ENCODE results near the gene RNASEH2B. TPM values are rescaled to one million over a fixed set of nuclear protein-coding genes. Genes with fewer than 3 reads are reported as not detected.

The RNASEH2B gene
- total RNA-seq, 1 donor from 2014 or later, result 57.5 TPM

GRCh38 chr13:50927701-50928100 lies 18.1 kb downstream of the RNASEH2B start:
- H3K9me3 Mint-ChIP-seq, result peaks cover 29% of the 10 kb centered on the region
- H3K36me3 ChIP-seq, result no peaks in the 10 kb centered on the region
- H3K4me3 ChIP-seq, result no peak overlapping the region
- H3K4me1 ChIP-seq, result no peaks in the 10 kb centered on the region
- H3K27me3 Mint-ChIP-seq (ENCODE audit: insufficient read depth, low read depth), result no peaks in the 10 kb centered on the region
- no peak overlapping the region for H3K27ac Mint-ChIP-seq
- TF ChIP-seq CTCF (IDR thresholded peaks at IDR 0.05) (no peak), EZH2 (IDR thresholded peaks at IDR 0.05) (no peak), EZH2phosphoT487 (IDR thresholded peaks at IDR 0.05) (no peak)
- peaks cover 24% of the 10 kb centered on the region for H3K79me2 ChIP-seq (ENCODE audit: low read depth)
- H4K20me1 ChIP-seq (ENCODE audit: low read depth), result no peaks in the 10 kb centered on the region
- peaks cover 5% of the 10 kb centered on the region for H3K36me3 Mint-ChIP-seq
- no peaks in the 10 kb centered on the region for H3F3A ChIP-seq (ENCODE audit: low read depth)
- no peak overlapping the region for H3K27ac ChIP-seq
- no peak for DNase-seq (ENCODE audit: low spot score)
- no peaks in the 10 kb centered on the region for H3K27me3 ChIP-seq
- H3K4me1 Mint-ChIP-seq, result peaks cover 5% of the 10 kb centered on the region
- no peak overlapping the region for H2AFZ ChIP-seq (replicated peaks)
- no peak overlapping the region for H3K9ac ChIP-seq
- H3K9me3 ChIP-seq (ENCODE audit: low read depth), result peaks cover 21% of the 10 kb centered on the region
- no peak overlapping the region for H3K4me2 ChIP-seq
- no peak overlapping the region for H3K4me3 Mint-ChIP-seq

GRCh38 chr13:50928102-50928501 lies 18.5 kb downstream of the RNASEH2B start:
- peaks cover 5% of the 10 kb centered on the region for H3K36me3 Mint-ChIP-seq
- peaks cover 20% of the 10 kb centered on the region for H3K79me2 ChIP-seq (ENCODE audit: low read depth)
- DNase-seq (ENCODE audit: low spot score), result no peak

GRCh38 chr13:50928659-50929462 lies 19.3 kb downstream of the RNASEH2B start:
- H3F3A ChIP-seq (ENCODE audit: low read depth), result no peaks in the 10 kb centered on the region
- H3K36me3 ChIP-seq, result no peaks in the 10 kb centered on the region
- Mint-ChIP-seq H3K4me3 (no peak overlapping the region), H3K36me3 (peaks cover 7% of the 10 kb centered on the region), H3K27me3 (ENCODE audit: insufficient read depth, low read depth) (no peaks in the 10 kb centered on the region), H3K27ac (no peak overlapping the region), H3K9me3 (peaks cover 18% of the 10 kb centered on the region), H3K4me1 (peaks cover 5% of the 10 kb centered on the region)
- H3K4me3 ChIP-seq, result no peak overlapping the region
- no peaks in the 10 kb centered on the region for H4K20me1 ChIP-seq (ENCODE audit: low read depth)
- H3K27ac ChIP-seq, result no peak overlapping the region
- peaks cover 16% of the 10 kb centered on the region for H3K79me2 ChIP-seq (ENCODE audit: low read depth)
- H3K4me1 ChIP-seq, result no peaks in the 10 kb centered on the region
- H2AFZ ChIP-seq (replicated peaks), result no peak overlapping the region
- no peak overlapping the region for H3K9ac ChIP-seq
- no peaks in the 10 kb centered on the region for H3K27me3 ChIP-seq
- peaks cover 13% of the 10 kb centered on the region for H3K9me3 ChIP-seq (ENCODE audit: low read depth)
- H3K4me2 ChIP-seq, result no peak overlapping the region
- TF ChIP-seq EZH2 (IDR thresholded peaks at IDR 0.05) (no peak), CTCF (IDR thresholded peaks at IDR 0.05) (no peak)
- DNase-seq (ENCODE audit: low spot score), result no peak

More at GRCh38 chr13:50928102-50928501, 18.5 kb downstream of the RNASEH2B start:
- peaks cover 5% of the 10 kb centered on the region for H3K4me1 Mint-ChIP-seq
- H3F3A ChIP-seq (ENCODE audit: low read depth), result no peaks in the 10 kb centered on the region
- H3K4me3 Mint-ChIP-seq, result no peak overlapping the region
- peaks cover 18% of the 10 kb centered on the region for H3K9me3 ChIP-seq (ENCODE audit: low read depth)
- H3K9ac ChIP-seq, result no peak overlapping the region
- H3K36me3 ChIP-seq, result no peaks in the 10 kb centered on the region
- H3K27ac ChIP-seq, result no peak overlapping the region
- no peak overlapping the region for H2AFZ ChIP-seq (replicated peaks)
- no peak overlapping the region for H3K27ac Mint-ChIP-seq
- peaks cover 25% of the 10 kb centered on the region for H3K9me3 Mint-ChIP-seq
- no peaks in the 10 kb centered on the region for H3K4me1 ChIP-seq
- no peaks in the 10 kb centered on the region for H3K27me3 ChIP-seq
- no peaks in the 10 kb centered on the region for H4K20me1 ChIP-seq (ENCODE audit: low read depth)
- no peak for TF ChIP-seq EZH2phosphoT487 (IDR thresholded peaks at IDR 0.05)
- TF ChIP-seq CTCF (IDR thresholded peaks at IDR 0.05), result no peak
- no peak for TF ChIP-seq EZH2 (IDR thresholded peaks at IDR 0.05)
- no peaks in the 10 kb centered on the region for H3K27me3 Mint-ChIP-seq (ENCODE audit: insufficient read depth, low read depth)
- no peak overlapping the region for H3K4me3 ChIP-seq
- H3K4me2 ChIP-seq, result no peak overlapping the region
